ENCODE measurements around the gene HOXD10. TPM values are rescaled to one million over a fixed set of nuclear protein-coding genes. Genes with fewer than 3 reads are reported as not detected.
A peak's percentile ranks its signal among the peaks of the same experiment; 100 is the strongest.

HOXD10 gene
- total RNA-seq, 2 donors from 2014 or later = not detected

- H3K9me3 ChIP-seq = peaks cover 0 to 4% of the 10 kb centered on the region in 2 donors
- DNase-seq (ENCODE audit: low spot score) = no peak
- no peak overlapping the region for H3K27ac ChIP-seq
- H3K4me1 ChIP-seq = peaks cover 0 to 13% of the 10 kb centered on the region in 2 donors
- no peak for TF ChIP-seq CTCF (IDR thresholded peaks at IDR 0.05)
- H3K27me3 ChIP-seq = peaks cover 79 to 94% of the 10 kb centered on the region in 2 donors
- H3K36me3 ChIP-seq = no peaks in the 10 kb centered on the region
- no peak overlapping the region for H3K4me3 ChIP-seq
These were observed 714 bp downstream of the HOXD10 start for GRCh38 chr2:176117162-176117822.

- H3K27ac ChIP-seq = no peak overlapping the region
- H3K36me3 ChIP-seq = no peaks in the 10 kb centered on the region
- H3K4me3 ChIP-seq = no peak overlapping the region
- H3K27me3 ChIP-seq = peaks cover 78 to 94% of the 10 kb centered on the region in 2 donors
- TF ChIP-seq CTCF (IDR thresholded peaks at IDR 0.05) = no peak
- DNase-seq (ENCODE audit: low spot score) = no peak
- peaks cover 0 to 19% of the 10 kb centered on the region in 2 donors for H3K4me1 ChIP-seq
- H3K9me3 ChIP-seq = peaks cover 0 to 4% of the 10 kb centered on the region in 2 donors
These were observed 1.3 kb downstream of the HOXD10 start for GRCh38 chr2:176117823-176118371.

GRCh38 chr2:176118601-176119339, 2.2 kb downstream of the HOXD10 start:
- Histone ChIP-seq H3K4me3 (no peak overlapping the region), H3K27ac (no peak overlapping the region), H3K36me3 (no peaks in the 10 kb centered on the region), H3K27me3 (peaks cover 73 to 93% of the 10 kb centered on the region in 2 donors), H3K9me3 (peaks cover 0 to 4% of the 10 kb centered on the region in 2 donors), H3K4me1 (peaks cover 0 to 25% of the 10 kb centered on the region in 2 donors)
- DNase-seq (ENCODE audit: low spot score) = no peak
- TF ChIP-seq CTCF (IDR thresholded peaks at IDR 0.05) = peak; percentile 8 to 21

GRCh38 chr2:176120364-176121189, 4.0 kb downstream of the HOXD10 start:
- Histone ChIP-seq H3K4me3 (no peak overlapping the region), H3K9me3 (peaks cover 0 to 4% of the 10 kb centered on the region in 2 donors), H3K36me3 (no peaks in the 10 kb centered on the region), H3K27me3 (peaks cover 74 to 97% of the 10 kb centered on the region in 2 donors), H3K27ac (no peak overlapping the region), H3K4me1 (peaks cover 0 to 25% of the 10 kb centered on the region in 2 donors)
- no peak for DNase-seq (ENCODE audit: low spot score)
- no peak for TF ChIP-seq CTCF (IDR thresholded peaks at IDR 0.05)

GRCh38 chr2:176121190-176122051, 4.8 kb downstream of the HOXD10 start:
- no peak for DNase-seq (ENCODE audit: low spot score)

More at GRCh38 chr2:176121190-176122051, 4.8 kb downstream of the HOXD10 start:
- Histone ChIP-seq H3K27me3 (peaks cover 69 to 89% of the 10 kb centered on the region in 2 donors), H3K36me3 (no peaks in the 10 kb centered on the region), H3K4me1 (peaks cover 0 to 21% of the 10 kb centered on the region in 2 donors), H3K4me3 (no peak overlapping the region), H3K9me3 (peaks cover 0 to 4% of the 10 kb centered on the region in 2 donors), H3K27ac (no peak overlapping the region)
- no peak for TF ChIP-seq CTCF (IDR thresholded peaks at IDR 0.05)

Data from right atrium auricular region (tissue), 2 donors.